HepG2 (cell line): Measurements from ENCODE around the gene P4HTM. TPM values are rescaled to one million over a fixed set of nuclear protein-coding genes. Genes with fewer than 3 reads are reported as not detected.

Source experiments
- ARNT2 ChIP-seq: sonication (generic); formaldehyde crosslinking; IDR thresholded peaks from 2 replicates; pipeline ENCODE4 v1.8.0; 2022; ENCODE audit warnings: mild to moderate bottlenecking, low read depth, missing genetic modification reagents, moderate library complexity
- ISX ChIP-seq: sonication (generic); formaldehyde crosslinking; conservative IDR thresholded peaks from 2 replicates; pipeline ENCODE4 v1.5.0; 2020; ENCODE audit warnings: missing genetic modification reagents
- KDM1A ChIP-seq: IDR thresholded peaks from 2 replicates; pipeline ENCODE4 v1.6.1; 2016; ENCODE audit warnings: missing compliant biosample characterization
- KLF13 ChIP-seq: sonication (generic); formaldehyde crosslinking; IDR thresholded peaks from 2 replicates; pipeline ENCODE4 v1.4.0; 2020; ENCODE audit warnings: mild to moderate bottlenecking, missing genetic modification reagents
- MAX ChIP-seq: IDR thresholded peaks from 2 replicates; pipeline ENCODE4 v1.6.1; 2012; ENCODE audit warnings: inconsistent platforms
- MEIS2 ChIP-seq: sonication (generic); formaldehyde crosslinking; IDR thresholded peaks from 2 replicates; pipeline ENCODE4 v1.9.0; 2021; ENCODE audit warnings: mild to moderate bottlenecking, missing genetic modification reagents
- MTF1 ChIP-seq: sonication (generic); formaldehyde crosslinking; IDR thresholded peaks from 2 replicates; pipeline ENCODE4 v1.5.0; 2020; ENCODE audit warnings: missing genetic modification reagents
- MYNN ChIP-seq: sonication (generic); formaldehyde crosslinking; IDR thresholded peaks from 2 replicates; pipeline ENCODE4 v1.4.0; 2020; ENCODE audit warnings: mild to moderate bottlenecking, low read depth, missing genetic modification reagents
- NONO ChIP-seq, 2 experiments: fragments of 450-650 bp in 1 of 2; sonication (generic) in 1 of 2; formaldehyde crosslinking in 1 of 2; IDR thresholded peaks in 1 of 2; conservative IDR thresholded peaks in 1 of 2; 2 replicates each; pipeline versions ENCODE4 v1.6.1 to v1.8.0; 2017 to 2022; ENCODE audit warnings: mild to moderate bottlenecking in 1 of 2, missing genetic modification reagents in 1 of 2, moderate library complexity in 1 of 2
- PAX8 ChIP-seq: sonication (generic); formaldehyde crosslinking; IDR thresholded peaks from 2 replicates; pipeline ENCODE4 v1.8.0; 2022; ENCODE audit warnings: mild to moderate bottlenecking, missing genetic modification reagents, borderline replicate concordance
- PLRG1 ChIP-seq: fragments of 450-650 bp; conservative IDR thresholded peaks from 2 replicates; pipeline ENCODE4 v1.6.1; 2016
- POLR2AphosphoS5 ChIP-seq: IDR thresholded peaks from 2 replicates; pipeline ENCODE4 v1.6.1; 2012; ENCODE audit warnings: low read depth, low read length
- SNAI1 ChIP-seq: sonication (generic); formaldehyde crosslinking; IDR thresholded peaks from 2 replicates; pipeline ENCODE4 v1.5.0; 2020; ENCODE audit warnings: mild to moderate bottlenecking, missing genetic modification reagents, borderline replicate concordance
- SUZ12 ChIP-seq: fragments of 150-350 bp; IDR thresholded peaks from 2 replicates; pipeline ENCODE4 v1.6.1; 2014; ENCODE audit warnings: low read depth, low read length
- ZBTB4 ChIP-seq: sonication (generic); formaldehyde crosslinking; IDR thresholded peaks from 2 replicates; pipeline ENCODE4 v1.4.0; 2020; ENCODE audit warnings: missing genetic modification reagents, mild to moderate bottlenecking, borderline replicate concordance
- ZFYVE20 ChIP-seq: sonication (generic); formaldehyde crosslinking; IDR thresholded peaks from 2 replicates; pipeline ENCODE4 v1.8.0; 2023; ENCODE audit warnings: low read depth, mild to moderate bottlenecking, moderate library complexity, missing genetic modification reagents, borderline replicate concordance
- ZIK1 ChIP-seq: sonication (generic); formaldehyde crosslinking; IDR thresholded peaks from 2 replicates; pipeline ENCODE4 v1.5.0; 2020; ENCODE audit warnings: mild to moderate bottlenecking, low read depth, missing genetic modification reagents, borderline replicate concordance
- ZNF562 ChIP-seq: sonication (generic); formaldehyde crosslinking; IDR thresholded peaks from 2 replicates; pipeline ENCODE4 v1.8.0; 2022; ENCODE audit warnings: missing genetic modification reagents, borderline replicate concordance
- ZNF710 ChIP-seq: sonication (generic); formaldehyde crosslinking; IDR thresholded peaks from 2 replicates; pipeline ENCODE4 v1.5.0; 2020; ENCODE audit warnings: mild to moderate bottlenecking, missing genetic modification reagents, borderline replicate concordance
- ZNF747 ChIP-seq: sonication (generic); formaldehyde crosslinking; IDR thresholded peaks from 2 replicates; pipeline ENCODE4 v1.8.1; 2023; ENCODE audit warnings: missing genetic modification reagents, mild to moderate bottlenecking, borderline replicate concordance
- polyA plus RNA-seq, 8 experiments: library from polyadenylated mRNA; depleted of rRNA in 3 of 8; stranded (reverse) in 7 of 8; unstranded in 1 of 8; fragments of >200 nt; fragmentation: Illumina TruSeq in 4 of 8; extraction: Trizol in 4 of 8; gene quantifications; 2 replicates each; pipeline versions ENCODE4 v1.2.1 to v1.2.3, GENCODE V29; 2011 to 2016; ENCODE audit warnings: low read depth in 4 of 8, missing spikeins in 1 of 8, mixed read lengths in 1 of 8; ENCODE audit not compliant: insufficient read depth in 1 of 8
- total RNA-seq, 5 experiments: library from RNA; depleted of rRNA; stranded (reverse); fragments of >200 nt; fragmentation: Illumina TruSeq; extraction: Trizol; gene quantifications; 2 replicates each; pipeline ENCODE4 v1.2.3, GENCODE V29; 2016; ENCODE audit warnings: low read depth in 1 of 5
- TF ChIP-seq, protein P1 (sequence below): sonication (generic); formaldehyde crosslinking; IDR thresholded peaks from 2 replicates; pipeline ENCODE4 v1.4.0; 2020; ENCODE audit warnings: mild to moderate bottlenecking, missing genetic modification reagents

Gene P4HTM
- total and polyA plus RNA-seq, 2 of the 13 experiments (the other 11 are each of a cell fraction or from before 2014, with no cell fraction given): 0.01 TPM; not detected in 1

- TF ChIP-seq ZNF710 (CRISPR knock-in tag) (peak; percentile 67; the same call in 1 of the 2 replicates), ZNF747 (CRISPR knock-in tag) (peak; percentile 93; the same call in 1 of the 2 replicates), SUZ12 (no peak), KDM1A (CRISPR knock-in tag) (no peak), ZIK1 (CRISPR knock-in tag) (peak; percentile 79; the same call in 1 of the 2 replicates), KLF13 (CRISPR knock-in tag) (no peak), MYNN (CRISPR knock-in tag) (0 out of 2 replicates have a peak, but pooled peaks have one; percentile 51), ISX (0 out of 2 replicates have a peak, but pooled peaks have one; percentile 58), ZNF562 (CRISPR knock-in tag) (no peak), ARNT2 (CRISPR knock-in tag) (peak; percentile 95), ZFYVE20 (CRISPR knock-in tag) (peak; percentile 77; the same call in 1 of the 2 replicates), POLR2AphosphoS5 (peak; percentile 98), SNAI1 (CRISPR knock-in tag) (peak; percentile 92), MEIS2 (peak; percentile 63), NONO (IDR thresholded peaks at IDR 0.05) (no peak), NONO (CRISPR knock-in tag; conservative IDR thresholded peaks at IDR 0.05) (peak; percentile 94), ZBTB4 (CRISPR knock-in tag) (no peak; the same call in 1 of the 2 replicates), MAX (peak; percentile 97), MTF1 (CRISPR knock-in tag) (peak; percentile 84), PLRG1 (no peak), PAX8 (no peak)
- TF ChIP-seq, protein P1, sequence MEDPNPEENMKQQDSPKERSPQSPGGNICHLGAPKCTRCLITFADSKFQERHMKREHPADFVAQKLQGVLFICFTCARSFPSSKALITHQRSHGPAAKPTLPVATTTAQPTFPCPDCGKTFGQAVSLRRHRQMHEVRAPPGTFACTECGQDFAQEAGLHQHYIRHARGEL (CRISPR knock-in tag): peak; percentile 70; the same call in 1 of the 2 replicates
Measured at GRCh38 chr3:49028673-49029562, 38.9 kb downstream of the P4HTM start, which contains the start of gene IMPDH2 (continued).
